Mammary epithelial cell (primary cell): ENCODE measurements around the gene CSNK2A2.

Experiments used
- CTCF ChIP-seq, 2 donors: IDR thresholded peaks in 1 of 2; conservative IDR thresholded peaks in 1 of 2; 2 replicates each; pipeline ENCODE4 v1.5.1; 2011 to 2012; ENCODE audit warnings: inconsistent platforms in 2 of 2, low read length in 2 of 2, mild to moderate bottlenecking in 2 of 2, control low read depth in 1 of 2, low read depth in 1 of 2; ENCODE audit not compliant: insufficient read depth in 1 of 2; ENCODE audit errors: extremely low read depth in 1 of 2
- EZH2 ChIP-seq: IDR thresholded peaks from 2 replicates; pipeline ENCODE4 v1.6.1; 2012; ENCODE audit warnings: low read length, inconsistent platforms, borderline replicate concordance

GRCh38 chr16:58137581-58137980 lies 60.3 kb downstream of the CSNK2A2 start:
- no peak for TF ChIP-seq CTCF (conservative IDR thresholded peaks at IDR 0.05 in 1 of 2, IDR thresholded peaks at IDR 0.05 in 1 of 2; ENCODE audit: extremely low read depth in 1 of 2, insufficient read depth in 1 of 2, low read depth in 1 of 2, low read length in 2 of 2)
- no peak for TF ChIP-seq EZH2
